DMS 273 (cell line): Measurements from ENCODE around the gene IL22RA1.

ENCODE experiments used
- DNase-seq: peaks from one replicate; lab custom pipeline; 2025; ENCODE audit not compliant: unreplicated experiment; lab: John Stamatoyannopoulos, UW

IL22RA1 gene

GRCh38 chr1:24142546-24143534, at the start of gene IL22RA1:
Gene IL22RA1 (minus strand): TSS chr1:24143140. CDS start chr1:24143082, 58 bp downstream.
- peak; percentile 49 for DNase-seq

GRCh38 chr1:24191860-24192259, 48.9 kb upstream of the IL22RA1 start:
- no peak for DNase-seq

GRCh38 chr1:24190983-24191461, 48.1 kb upstream of the IL22RA1 start:
- no peak for DNase-seq

GRCh38 chr1:24189528-24189927, 46.6 kb upstream of the IL22RA1 start:
- DNase-seq, result no peak

- peak; percentile 74 for DNase-seq
Observed at GRCh38 chr1:24186993-24187790, 44.3 kb upstream of the IL22RA1 start, which contains the start of gene IFNLR1. Gene IFNLR1 (minus strand): TSS chr1:24187289. CDS start chr1:24187248, 41 bp downstream.

- no peak for DNase-seq
Observed at GRCh38 chr1:24186711-24186992, 43.7 kb upstream of the IL22RA1 start.

GRCh38 chr1:24186031-24186710, 43.2 kb upstream of the IL22RA1 start:
- no peak for DNase-seq

- DNase-seq, result no peak
Observed at GRCh38 chr1:24185076-24185475, 42.1 kb upstream of the IL22RA1 start.

- no peak for DNase-seq
Observed at GRCh38 chr1:24182061-24182460, 39.1 kb upstream of the IL22RA1 start.

- DNase-seq, result no peak
Observed at GRCh38 chr1:24181619-24182018, 38.7 kb upstream of the IL22RA1 start.

GRCh38 chr1:24180676-24181075, 37.7 kb upstream of the IL22RA1 start:
- no peak for DNase-seq

- no peak for DNase-seq
Observed at GRCh38 chr1:24179251-24179840, 36.4 kb upstream of the IL22RA1 start.

GRCh38 chr1:24178407-24178806, 35.5 kb upstream of the IL22RA1 start:
- DNase-seq, result no peak

GRCh38 chr1:24177161-24177560, 34.2 kb upstream of the IL22RA1 start:
- peak; percentile 53 for DNase-seq

- DNase-seq, result no peak
Observed at GRCh38 chr1:24175033-24175755, 32.3 kb upstream of the IL22RA1 start.

- DNase-seq, result no peak
Observed at GRCh38 chr1:24173638-24174575, 31.0 kb upstream of the IL22RA1 start.

GRCh38 chr1:24172598-24172997, 29.7 kb upstream of the IL22RA1 start:
- DNase-seq, result no peak

- DNase-seq, result no peak
Observed at GRCh38 chr1:24169286-24169685, 26.3 kb upstream of the IL22RA1 start.

- DNase-seq, result no peak
Observed at GRCh38 chr1:24168245-24168644, 25.3 kb upstream of the IL22RA1 start.
